Frontal cortex (tissue), 4 donors: ENCODE data around the gene EEF1G. TPM values are rescaled to one million over a fixed set of nuclear protein-coding genes. Genes with fewer than 3 reads are reported as not detected.
"Not testable (repeated sequence)": the region's sequence is repeated elsewhere in the genome, so short reads cannot be mapped to it uniquely, and the experiment has no call there.

Experiments used
- DNase-seq, 2 donors: peaks; one replicate each; pipeline ENCODE4 v3.0.0; 2012; ENCODE audit warnings: low spot score in 2 of 2
- FAIRE-seq: peaks from 2 replicates; lab custom pipeline; 2012; peaks lifted over from hg19 to GRCh38; lab: Jason Lieb, UNC
- total RNA-seq: library from RNA; depleted of rRNA; stranded (reverse); fragments of >200 nt; gene quantifications from one replicate; pipeline ENCODE4 v1.2.3, GENCODE V29; 2014
- donor health status: control.
- donor health status: control.
- donor health status: control.

EEF1G gene
- total RNA-seq, 1 donor from 2014 or later: 1,985 TPM

DNA sequence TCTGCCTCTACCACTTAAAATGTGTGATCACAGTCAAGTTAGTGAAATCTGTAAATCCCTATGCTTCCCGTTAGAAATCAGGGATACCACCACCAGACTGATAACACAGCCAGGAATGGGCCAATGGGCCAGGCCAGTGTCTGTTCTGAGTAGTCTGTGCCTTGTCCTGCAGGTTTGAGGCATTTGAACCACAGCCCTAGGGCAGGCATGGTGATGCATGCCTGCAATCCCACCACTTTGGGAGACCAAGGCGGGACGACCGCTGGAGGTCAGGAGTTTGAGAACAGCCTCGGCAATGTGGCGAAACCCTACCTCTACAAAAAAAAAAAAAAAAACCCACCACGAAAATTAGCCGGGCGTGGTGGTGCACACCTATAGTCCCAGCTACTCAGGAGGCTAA is 15.0 kb downstream of the EEF1G start:
- FAIRE-seq (no peak), DNase-seq (no peak)

DNA sequence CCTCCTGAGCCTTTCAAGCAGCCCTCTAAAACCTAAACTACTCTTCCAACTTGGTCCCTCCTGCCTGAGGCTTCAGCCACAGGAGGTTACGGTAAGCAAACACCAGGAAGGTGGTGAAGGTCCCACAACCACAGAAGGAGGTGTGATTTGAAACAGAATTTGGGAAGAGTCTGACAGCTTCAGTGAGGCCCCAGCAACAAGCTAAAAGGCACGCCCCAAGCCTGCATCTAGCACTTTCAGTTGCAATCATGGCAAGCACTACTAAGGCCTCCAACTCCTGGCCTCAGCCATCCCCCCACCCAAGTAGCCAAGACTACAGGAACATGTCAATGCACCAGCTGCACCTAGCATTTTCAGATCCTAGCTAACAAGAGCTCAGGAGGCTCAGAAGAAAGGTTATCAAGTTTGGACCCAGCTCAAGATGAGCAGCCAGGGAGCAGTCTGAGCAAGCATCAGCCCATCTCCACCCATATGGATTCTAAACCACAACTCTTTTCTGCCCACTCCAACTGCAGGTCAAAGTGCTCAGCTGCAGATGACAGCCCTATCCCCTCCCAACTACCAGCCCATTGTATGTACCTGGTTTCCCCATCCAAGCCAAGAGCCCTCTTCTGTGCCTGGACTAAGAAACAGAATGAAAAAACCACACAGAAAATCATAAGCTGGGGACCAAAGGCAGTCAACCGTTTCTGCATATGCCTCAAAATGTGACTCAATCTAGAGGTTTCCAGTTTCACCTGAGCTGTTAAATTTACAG is 16.6 kb downstream of the EEF1G start:
- FAIRE-seq: no peak
- DNase-seq: no peak

DNA sequence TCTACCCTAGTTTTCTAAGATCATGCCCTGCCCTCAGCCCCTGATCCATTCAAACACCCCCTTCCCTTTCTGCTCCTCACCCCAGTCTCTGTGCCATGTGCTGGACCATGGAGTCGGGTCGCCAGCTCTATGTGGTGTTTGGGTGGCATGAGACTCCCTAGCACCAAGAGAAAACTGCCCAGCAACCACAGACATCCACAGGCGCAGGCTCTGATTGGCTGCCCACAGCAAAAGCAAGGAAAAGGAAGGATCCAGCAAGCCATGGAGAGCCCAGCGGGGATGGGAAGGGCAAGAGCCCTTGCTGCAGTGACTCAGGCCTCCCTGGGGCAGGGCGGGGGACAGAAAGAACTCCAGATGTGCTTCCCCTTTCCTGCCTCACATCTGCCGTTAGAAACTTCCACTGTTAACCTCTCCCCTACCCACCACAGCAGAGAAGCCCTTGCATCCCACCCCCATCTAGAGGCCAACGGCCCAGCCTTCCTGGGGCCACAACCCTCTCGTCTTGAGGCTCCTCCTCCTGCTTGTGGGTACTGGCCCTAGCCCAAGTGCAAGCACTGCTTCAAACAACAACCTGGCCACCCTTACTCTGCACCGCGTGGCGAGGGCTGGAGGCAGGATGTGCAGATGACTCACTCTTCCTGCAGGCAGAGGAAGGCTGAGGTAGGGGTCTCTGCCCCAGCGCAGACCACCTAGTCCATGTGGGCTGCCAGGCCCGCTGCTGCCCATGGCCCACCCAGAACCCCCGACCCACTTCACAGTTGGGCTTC is 17.4 kb downstream of the EEF1G start:
- FAIRE-seq (no peak), DNase-seq (peak; percentile 49 to 92)

DNA sequence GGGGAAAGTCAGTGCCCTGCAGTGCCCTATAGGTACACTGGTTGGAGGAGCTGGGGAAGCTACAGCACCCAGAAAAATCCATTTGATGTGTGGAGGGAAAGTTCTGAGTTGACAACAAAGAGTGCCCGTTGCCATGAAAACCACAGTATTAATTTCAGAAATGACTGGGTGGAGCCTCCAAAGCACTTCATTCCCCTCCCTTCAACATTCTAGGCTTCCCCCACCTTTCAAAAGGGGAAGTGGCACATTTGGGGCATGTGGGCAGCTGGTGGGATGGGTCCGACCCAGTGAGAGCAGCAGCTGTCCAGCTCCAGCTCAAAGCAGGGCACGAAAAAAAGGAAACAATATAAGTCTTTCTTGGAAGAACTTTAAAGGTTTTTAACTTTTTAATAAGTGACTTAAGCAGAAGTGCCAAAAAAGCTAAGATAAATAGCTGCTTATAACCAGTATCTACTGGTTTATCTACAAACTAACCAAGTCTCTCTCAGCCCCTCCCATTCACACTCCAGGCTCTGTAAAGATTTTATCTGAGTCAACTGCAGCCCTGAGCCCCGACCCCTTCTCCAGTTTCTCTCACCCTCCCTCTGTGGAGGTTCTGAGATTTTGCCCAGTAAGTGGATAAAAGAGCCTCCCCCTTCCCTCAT is 18.1 kb downstream of the EEF1G start:
- FAIRE-seq (no peak), DNase-seq (no peak)

DNA sequence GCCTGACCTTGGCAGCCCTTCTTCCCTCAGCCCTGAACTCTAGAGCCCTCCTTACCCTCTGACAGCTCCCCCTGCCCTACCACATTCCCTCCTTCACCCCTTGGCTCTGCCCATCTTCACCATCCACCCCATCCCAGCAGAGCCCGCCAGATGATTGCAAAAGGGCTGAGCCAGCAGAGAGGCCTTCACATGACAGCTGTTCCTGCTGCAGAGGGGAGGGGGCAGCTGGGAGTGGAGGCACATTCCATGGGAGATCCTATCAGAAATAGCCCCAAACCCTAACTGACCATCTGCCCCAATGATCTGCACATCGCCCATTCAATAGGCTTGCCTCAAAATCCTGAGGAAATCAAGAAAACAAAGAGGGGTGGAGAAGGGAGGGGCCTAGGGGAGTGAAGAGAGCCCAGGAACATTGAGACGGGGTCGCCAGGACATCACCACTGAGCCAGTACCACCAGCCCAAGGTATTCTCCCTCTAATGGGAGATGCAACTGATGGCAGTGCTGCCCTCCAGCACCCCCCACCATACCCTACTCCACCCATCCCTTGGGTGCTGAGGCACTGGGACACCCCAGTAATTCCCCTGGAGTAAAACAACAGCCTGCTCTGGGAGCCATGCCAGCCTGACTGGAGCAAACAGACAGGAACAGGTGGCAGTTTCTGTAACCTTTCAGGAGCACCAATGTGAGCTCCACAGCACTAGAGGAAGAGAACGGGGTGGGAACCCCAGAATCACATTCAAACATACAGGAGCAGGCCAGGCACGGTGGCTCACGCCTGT is 19.1 kb downstream of the EEF1G start:
- DNase-seq: no peak
- no peak for FAIRE-seq

DNA sequence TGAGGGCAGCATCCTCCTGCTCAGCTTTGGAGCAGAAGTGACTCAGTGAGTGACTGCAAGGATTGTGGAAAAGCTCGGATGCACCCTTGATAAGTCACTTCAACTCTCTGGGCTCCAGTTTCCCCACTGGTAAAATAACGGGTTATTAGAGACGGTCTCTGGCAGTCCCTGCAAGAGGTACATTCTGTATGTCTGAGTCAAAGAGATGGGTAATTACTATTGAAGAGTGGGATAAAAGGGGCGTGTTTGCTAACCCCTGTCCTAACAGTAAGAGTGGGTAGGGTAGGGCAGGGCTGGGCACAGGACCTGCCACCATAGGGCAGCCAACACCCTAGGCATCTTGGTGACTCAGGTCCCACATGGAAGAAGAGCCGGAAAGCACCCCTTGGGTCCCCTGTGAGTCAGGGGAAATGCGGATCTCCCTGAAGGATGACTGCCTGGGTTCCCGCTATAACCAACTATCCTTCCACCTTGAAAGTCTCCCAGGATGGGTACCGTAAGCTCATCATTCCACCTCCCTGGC is 19.8 kb downstream of the EEF1G start:
- FAIRE-seq (no peak), DNase-seq (no peak)

DNA sequence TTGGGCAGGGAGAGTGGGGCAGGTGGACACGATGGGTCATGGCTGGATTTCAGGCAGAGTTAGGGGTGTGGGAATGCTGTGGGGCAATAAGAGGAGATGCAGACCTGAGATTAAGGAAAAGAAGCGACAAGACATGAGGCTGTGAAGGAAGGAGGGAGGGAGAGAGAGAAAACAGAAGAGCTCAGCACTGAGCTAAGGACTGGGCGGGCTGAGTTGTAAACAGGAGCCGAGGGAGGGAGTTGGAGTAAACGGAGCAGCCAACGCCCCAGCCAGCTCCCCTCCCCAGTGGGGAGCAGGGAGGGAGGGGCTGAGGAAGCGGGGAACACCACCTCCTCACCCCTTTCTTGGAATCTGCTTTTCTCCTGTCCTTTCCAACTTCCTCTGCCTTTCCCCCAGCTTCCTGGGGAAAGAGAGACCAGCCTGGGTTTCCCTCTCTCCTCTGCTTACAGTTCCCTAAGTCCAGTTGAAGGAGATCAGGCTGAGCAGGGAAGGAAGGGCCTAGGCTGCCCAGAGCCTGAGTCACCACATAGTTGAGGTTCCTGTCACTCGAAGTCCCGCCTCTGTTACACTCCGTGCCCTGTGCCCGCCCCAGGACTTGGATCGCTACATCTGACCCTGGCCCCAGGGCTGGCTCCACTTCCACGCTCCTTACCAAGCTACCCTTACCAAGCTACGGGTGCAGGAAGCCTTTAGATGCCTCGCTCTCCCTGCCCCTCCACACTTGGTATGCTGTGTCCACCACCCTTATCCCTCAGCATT is 20.4 kb downstream of the EEF1G start:
- peak in 1 of 2 donors; percentile 26 for DNase-seq
- no peak for FAIRE-seq

DNA sequence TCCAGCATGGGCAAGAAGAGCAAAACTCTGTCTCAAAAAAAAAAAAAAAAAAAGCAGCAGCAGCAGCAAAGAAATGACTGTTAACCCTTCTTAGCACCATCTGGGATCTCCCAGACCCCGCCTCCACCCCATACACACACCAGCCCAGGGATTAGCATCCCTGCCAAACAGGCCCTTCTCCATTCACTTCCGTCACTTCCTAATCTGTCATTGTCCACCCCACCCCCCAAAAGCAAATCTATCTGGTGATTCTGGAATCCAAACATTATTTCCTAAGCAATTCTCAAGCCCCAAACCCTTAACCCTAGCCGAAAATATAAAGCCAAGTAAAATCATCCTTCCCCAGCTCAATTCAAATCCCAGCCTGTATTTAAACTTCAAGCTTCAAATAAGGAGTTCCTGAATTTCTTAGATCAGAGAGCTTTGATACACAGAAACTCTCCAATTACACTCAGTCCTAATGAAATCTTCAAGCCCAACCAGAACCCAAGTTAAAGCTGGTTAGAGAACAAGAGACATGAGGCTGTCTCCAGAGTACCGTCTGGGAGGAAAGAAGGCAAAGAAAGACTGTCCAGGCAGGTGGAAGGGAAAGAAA is 21.1 kb downstream of the EEF1G start:
- DNase-seq (no peak), FAIRE-seq (no peak)

DNA sequence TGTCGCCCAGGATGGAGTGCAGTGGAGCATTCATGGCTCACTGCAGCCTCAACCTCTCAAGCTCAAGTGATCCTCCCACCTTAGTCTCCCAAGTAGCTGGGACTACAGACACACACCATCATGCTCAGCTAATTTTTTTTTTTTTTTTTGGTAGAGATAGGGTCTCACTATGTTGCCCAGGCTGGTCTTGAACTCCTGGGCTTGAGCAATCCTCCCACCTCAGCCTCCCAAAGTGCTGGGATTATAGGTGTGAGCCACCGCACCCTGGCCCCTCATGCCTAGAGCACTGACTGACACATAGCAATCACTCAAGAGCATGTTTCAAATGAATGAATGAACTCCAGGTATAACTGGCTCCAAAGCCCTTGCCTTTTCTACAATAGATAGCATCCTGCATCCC is 23.2 kb downstream of the EEF1G start:
- DNase-seq, FAIRE-seq: not testable (repeated sequence)

DNA sequence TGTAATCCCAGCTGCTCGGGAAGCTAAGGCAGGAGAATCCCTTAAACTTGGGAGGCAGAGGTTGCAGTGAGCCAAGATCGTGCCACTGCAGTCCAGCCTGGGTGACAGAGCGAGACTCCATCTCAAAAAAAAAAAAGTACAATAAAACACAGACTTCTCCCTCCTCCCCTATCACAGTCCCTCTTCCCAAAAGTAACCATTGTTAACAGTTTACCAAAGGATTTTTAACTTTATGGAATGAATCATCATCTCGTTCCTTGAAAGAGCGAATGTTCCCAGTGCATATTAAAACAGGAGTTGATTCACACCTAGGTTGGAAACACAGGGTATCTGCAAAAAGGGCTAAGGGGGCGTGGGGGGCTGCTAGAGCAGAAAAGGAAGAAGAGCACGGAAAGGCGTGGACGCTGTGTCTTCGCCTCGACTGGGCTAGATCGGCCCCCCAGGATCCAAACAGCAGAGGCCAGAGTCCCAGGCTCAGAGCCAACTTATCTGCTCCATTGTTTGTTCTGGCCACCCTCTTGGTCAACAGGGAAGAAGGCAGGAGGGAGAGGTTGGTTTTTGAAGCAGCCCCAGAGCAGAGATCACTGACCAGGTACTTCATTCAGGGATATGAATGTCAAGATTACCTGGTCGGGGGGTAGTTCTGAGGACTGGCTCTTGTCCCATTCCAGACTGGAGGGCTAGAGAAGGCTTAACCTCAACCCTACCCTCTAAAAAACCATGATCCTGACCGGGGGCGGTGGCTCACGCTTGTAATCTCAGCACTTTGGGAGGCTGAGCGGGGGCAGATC is 25.0 kb downstream of the EEF1G start:
- DNase-seq: peak in 1 of 2 donors; percentile 30
- FAIRE-seq: no peak

DNA sequence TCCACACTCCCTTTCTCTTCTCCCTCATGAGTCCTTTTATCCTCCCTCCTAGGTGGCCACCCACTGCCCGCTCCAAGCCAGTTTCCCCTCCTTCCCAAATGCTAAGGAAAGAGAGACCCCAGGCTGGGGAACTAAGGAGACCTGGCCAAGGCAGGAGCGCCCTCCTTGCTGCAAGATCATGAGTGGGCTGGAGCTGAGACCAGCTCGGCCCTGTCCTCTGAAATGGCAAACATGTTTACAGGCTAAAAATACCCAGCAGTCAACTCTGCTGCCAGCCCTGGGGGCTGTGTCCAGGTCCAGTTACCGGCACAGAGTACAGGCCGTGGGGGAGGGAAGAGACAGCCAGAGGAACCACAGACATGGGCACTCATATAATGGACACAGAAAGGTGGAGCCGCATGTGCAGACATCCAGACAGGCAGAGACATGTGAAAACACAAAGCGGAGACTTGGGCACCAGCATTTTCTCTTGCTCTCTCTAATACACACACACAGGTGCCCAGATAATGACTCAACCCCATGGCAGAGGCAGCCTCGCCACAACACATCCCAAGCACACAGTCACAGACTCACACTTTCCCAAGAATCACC is 25.9 kb downstream of the EEF1G start:
- FAIRE-seq (no peak), DNase-seq (peak in 1 of 2 donors; percentile 24)

DNA sequence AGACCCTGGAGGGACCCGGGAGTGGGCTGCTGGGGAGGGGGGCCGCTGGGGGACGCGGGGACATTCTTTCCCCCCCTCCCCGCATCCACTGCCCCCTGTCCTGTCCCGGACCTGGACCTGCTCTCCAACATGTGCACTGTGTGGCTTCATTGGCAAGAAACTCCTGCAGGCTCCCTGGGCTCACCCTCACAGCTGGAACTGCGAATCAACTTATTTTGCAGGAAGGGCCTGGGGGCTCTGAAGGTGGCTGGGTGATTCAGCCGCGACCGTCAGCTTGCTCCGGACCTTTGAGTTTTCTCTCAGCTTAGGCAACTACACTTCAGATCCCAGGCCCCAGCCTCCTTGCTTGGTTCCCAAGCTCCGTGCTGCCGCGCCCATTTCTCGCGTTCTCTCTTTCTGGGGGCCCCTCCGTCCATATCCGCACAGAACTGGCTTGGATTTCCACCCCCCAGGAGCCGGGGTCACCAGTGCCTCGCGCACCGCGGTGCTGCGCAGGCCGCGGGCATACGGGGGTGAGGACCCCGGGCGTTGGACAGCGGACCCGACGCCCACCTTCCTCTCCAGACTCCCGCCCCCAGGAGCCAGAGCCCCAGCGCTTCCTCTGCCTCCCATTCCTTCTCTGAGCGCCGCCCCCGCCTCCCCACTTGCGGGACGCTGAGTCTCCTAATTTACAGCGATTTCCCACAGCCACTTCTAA is 26.6 kb downstream of the EEF1G start:
- FAIRE-seq: no peak
- DNase-seq: peak in 1 of 2 donors; percentile 44

DNA sequence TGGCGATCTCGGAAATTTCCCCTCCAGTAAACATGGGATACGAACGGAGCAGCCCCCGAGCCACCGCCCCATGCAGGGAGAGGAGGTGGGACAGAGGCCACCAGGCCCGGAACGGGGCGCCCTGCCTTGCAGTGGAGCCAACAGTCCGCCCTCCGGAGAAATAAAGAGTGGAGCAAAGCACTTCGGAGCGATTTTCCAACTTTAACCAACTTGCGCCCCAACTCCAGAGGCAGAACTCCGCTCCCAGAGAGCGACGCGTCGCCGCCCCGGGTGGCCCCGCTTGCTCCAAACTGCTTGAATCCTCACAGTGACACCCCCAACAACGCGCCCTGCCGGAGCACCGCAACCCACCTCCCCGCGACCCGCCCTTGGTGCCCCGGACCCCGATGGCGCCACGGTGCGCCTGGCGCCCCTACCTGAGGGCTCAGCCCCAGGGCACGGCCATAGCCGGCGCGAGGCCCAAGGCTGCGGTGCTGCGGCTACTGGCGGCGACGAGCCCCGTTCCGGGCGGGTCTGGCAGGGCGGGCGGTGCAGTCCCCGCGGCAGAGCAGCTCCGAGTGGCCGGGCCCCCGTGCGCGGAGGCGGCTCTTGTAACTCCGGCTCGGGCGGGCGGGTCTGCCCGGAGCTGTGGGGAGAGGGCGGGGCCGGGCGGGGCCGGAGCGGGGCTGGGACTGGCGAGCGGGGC is 27.3 kb downstream of the EEF1G start, which contains the start of gene AHNAK:
TSS of gene AHNAK (minus strand) at position 563 of the 685 bp plus-strand sequence. CDS start 10,708 bp downstream, outside the sequence.
- FAIRE-seq: no peak
- DNase-seq: peak; percentile 69 to 72

DNA sequence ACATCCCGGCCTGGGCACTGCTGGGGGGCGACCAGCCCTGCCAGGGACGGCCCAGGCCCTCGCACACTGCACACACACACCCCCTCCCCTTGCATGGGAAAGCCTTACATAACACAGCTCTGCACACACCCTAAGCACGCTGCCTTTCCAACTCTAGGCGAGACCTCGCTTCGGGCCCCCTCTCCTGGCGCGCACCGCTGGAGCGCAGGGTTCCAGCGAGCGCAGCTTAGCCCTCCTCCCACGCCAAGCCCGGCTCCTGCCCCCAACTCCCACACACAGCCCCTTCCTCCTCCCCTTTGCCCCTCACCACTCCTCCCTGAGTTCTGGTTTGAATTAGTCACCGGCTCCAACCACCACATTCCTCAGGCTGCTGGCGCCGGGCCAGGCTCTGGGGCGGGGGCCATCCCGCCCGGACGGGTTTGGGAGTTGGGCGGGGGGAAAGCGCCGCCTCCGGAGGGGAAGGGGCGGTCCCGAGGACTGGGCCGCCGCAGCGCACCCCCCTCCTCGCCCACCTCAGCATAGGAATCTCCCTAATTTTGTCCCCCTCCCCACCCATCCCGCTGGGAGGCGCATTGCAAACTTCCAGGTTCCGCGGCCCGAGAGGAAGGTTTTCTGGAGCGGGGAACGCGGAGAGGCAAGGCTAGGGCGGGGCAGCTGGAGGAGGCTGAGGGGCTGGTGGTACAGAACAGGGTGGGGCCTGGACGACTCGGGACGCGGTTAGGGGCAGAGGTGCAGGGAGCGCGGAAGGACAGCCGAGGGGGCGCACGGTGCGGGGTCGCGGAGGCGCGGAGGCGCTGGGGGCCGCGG is 28.1 kb downstream of the EEF1G start:
- no peak for FAIRE-seq

More for the DNA sequence above, 28.1 kb downstream of the EEF1G start:
- peak; percentile 75 to 80 for DNase-seq
